Fibroblast of pulmonary artery (primary cell): Measurements from ENCODE around the gene PIEZO1.
A peak's percentile ranks its signal among the peaks of the same experiment; 100 is the strongest.

Experiments
- DNase-seq: peaks from one replicate; pipeline ENCODE4 v3.0.0-alpha.2; 2010; ENCODE audit warnings: low read depth
- H3K4me3 ChIP-seq: replicated peaks from 2 replicates; pipeline ENCODE4 v1.5.1; 2011; ENCODE audit warnings: low read depth, mild to moderate bottlenecking, control low read depth, low read length, moderate library complexity
- TF ChIP-seq, protein P1 (sequence below): IDR thresholded peaks from 2 replicates; pipeline ENCODE4 v1.5.1; 2011; ENCODE audit warnings: mild to moderate bottlenecking, control low read depth, low read length, inconsistent platforms; ENCODE audit errors: missing control alignments

Gene PIEZO1

DNA sequence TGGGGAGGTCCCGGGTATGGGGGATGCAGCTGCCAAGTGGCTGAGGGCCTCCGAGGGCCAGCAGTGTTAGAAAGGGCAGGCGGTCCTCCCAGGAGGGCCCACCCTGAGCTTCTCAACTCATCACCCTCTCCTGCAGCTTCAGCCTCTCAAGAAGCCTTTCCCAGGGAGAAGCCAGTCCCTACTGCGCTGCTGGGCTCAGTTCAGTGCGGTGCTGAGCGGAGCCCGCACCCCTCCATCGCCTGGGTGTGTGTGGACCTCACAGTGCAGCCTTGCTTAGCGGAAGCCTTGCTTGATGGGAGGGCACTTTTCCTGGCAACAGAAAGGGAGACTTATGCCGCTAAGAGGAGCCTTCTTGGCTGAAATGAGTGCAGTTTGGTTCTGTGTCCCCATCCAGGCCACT lies 30.2 kb upstream of the PIEZO1 start:
- TF ChIP-seq, protein P1, sequence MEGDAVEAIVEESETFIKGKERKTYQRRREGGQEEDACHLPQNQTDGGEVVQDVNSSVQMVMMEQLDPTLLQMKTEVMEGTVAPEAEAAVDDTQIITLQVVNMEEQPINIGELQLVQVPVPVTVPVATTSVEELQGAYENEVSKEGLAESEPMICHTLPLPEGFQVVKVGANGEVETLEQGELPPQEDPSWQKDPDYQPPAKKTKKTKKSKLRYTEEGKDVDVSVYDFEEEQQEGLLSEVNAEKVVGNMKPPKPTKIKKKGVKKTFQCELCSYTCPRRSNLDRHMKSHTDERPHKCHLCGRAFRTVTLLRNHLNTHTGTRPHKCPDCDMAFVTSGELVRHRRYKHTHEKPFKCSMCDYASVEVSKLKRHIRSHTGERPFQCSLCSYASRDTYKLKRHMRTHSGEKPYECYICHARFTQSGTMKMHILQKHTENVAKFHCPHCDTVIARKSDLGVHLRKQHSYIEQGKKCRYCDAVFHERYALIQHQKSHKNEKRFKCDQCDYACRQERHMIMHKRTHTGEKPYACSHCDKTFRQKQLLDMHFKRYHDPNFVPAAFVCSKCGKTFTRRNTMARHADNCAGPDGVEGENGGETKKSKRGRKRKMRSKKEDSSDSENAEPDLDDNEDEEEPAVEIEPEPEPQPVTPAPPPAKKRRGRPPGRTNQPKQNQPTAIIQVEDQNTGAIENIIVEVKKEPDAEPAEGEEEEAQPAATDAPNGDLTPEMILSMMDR, result no peak
- DNase-seq, result no peak
- no peak overlapping the region for H3K4me3 ChIP-seq

DNA sequence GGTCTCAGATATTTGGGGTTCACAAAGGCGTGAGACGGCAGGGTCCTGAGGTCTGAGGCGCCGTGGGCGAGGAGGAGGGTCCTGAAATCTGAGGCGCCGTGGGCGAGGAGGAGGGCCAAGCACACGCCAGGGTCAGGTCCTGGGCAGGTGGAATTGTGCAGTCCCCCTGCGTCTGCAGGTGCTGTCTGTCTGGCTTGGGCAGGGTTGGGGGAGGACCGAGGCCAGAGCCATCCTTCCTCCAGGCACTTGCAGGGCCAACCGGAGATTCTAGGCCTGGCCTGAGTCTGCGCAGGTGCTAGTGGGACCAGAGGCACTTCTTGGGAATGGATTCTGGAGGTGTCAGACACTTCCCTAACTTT lies 29.1 kb upstream of the PIEZO1 start:
- H3K4me3 ChIP-seq, result no peak overlapping the region
- DNase-seq, result no peak
- TF ChIP-seq, protein P1, result no peak

DNA sequence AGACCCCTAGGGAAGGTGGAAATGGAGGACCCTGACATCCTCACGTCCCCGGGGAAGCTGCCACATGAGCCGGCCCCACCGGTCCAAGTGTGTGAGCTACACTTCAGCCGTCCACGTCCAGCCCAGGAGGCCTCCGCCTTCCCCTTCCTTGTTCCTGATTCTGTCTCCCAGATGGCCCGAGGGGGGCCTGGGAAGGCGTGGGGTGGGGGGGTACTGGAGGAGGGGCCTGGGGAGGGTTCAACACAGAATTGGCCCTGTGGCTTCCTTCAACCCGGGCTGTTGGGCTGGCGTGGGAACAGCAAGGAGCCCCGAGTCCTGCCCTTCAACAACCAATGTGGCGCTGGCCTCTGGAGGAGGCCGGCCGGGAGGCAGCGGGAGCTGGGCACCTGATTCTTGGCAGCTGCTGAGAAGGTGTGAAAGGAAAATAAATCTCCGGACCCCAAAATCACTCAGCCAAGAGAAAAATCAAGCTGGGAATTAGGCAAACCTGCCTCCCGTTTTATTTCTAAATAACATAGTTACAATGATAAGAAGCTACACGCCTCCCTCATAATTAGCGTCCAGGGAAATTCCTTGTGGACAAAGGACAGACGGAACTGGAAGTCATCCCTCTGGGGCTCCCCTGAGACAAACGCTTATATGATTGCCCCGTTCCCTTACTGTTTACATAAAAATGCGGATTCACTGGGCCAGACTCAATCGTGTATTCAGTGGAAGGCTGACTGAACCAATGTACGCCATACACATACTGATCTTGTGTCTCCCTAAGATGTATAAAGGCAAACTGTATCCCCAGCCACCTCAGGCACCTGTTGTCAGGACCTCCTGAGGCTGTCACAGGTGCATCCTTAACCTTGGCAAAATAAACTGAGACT lies 28.5 kb upstream of the PIEZO1 start:
- DNase-seq, result no peak
- TF ChIP-seq, protein P1, result no peak
- H3K4me3 ChIP-seq, result no peak overlapping the region

DNA sequence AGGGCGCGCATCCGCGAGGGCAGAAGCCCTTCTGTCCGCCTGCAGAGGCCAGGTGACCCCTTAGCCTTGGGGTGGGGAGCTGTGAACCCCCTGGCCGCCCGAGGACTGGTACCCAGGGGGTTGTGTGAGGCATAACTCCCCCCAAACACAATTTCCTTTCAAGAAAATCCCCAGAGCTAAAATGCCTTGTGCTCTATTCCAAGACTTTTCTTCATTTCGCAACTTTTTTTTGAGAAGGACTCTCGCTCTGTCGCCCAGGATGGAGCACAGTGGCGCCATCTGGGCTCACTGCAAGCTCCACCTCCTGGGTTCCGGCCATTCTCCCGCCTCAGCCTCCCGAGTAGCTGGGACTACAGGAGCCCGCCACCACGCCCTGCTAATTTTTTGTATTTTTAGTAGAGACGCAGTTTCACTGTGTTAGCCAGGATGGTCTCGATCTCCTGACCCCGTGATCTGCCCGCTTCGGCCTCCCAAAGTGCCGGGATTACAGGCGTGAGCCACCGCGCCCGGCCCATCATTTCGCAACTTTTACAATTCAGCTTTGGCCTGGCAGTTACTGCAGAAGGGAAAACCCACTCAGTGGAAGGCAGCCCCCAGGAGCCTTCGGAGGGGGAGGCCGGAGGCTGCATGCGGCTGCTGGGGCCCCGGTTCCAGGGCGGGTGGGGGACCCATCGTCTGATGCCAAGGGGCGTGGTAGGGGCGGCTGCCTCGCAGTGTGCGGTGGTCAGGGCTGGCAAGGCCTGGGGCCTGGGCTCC lies 27.7 kb upstream of the PIEZO1 start:
- peak; percentile 58 for DNase-seq
- TF ChIP-seq, protein P1, result no peak
- H3K4me3 ChIP-seq, result peak overlapping the region; percentile 56

DNA sequence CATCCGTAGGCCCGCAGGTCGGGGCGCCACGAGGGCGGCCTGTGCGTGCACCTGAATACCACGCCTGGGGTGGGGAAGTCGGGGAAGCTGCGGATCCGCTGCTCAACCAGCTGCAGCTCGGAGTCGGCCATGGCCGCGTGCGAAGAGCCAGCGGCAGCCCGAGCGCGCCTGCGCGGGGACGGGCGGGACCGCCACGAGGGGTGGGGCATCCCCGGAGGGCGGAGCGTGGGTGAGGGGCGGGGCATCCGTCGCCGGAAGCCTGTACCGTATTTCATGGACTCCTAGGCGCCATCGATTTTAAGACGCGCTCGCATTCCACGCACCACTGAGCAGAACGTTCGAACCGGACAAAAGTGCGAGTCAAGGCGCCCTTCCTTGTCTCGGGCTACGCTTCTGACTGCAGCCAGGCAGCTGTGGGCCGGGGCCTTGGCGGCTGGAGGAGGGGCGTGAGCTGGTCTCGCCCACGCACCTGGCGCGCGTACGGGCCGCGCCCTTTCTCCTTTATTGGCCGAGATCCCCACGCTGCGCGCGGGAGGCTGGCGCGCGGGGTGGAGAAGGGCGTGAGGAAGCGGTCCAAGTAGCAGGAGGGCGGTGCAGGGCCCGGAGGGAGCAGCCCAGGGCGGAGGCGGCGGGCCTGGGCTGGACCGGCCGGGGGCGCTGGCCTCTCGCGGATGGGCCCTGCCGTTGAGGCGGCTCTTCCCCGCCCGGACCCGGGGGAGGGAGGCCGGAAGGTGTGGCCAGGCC lies 26.9 kb upstream of the PIEZO1 start, which contains the start of gene APRT:
TSS of gene APRT (minus strand) at position 160 of the 744 bp plus-strand sequence. CDS start at position 131, 29 bp downstream.
- TF ChIP-seq, protein P1, result no peak
- peak within 1 kb of the TSS; percentile 70 for H3K4me3 ChIP-seq
- DNase-seq, result peak; percentile 96

DNA sequence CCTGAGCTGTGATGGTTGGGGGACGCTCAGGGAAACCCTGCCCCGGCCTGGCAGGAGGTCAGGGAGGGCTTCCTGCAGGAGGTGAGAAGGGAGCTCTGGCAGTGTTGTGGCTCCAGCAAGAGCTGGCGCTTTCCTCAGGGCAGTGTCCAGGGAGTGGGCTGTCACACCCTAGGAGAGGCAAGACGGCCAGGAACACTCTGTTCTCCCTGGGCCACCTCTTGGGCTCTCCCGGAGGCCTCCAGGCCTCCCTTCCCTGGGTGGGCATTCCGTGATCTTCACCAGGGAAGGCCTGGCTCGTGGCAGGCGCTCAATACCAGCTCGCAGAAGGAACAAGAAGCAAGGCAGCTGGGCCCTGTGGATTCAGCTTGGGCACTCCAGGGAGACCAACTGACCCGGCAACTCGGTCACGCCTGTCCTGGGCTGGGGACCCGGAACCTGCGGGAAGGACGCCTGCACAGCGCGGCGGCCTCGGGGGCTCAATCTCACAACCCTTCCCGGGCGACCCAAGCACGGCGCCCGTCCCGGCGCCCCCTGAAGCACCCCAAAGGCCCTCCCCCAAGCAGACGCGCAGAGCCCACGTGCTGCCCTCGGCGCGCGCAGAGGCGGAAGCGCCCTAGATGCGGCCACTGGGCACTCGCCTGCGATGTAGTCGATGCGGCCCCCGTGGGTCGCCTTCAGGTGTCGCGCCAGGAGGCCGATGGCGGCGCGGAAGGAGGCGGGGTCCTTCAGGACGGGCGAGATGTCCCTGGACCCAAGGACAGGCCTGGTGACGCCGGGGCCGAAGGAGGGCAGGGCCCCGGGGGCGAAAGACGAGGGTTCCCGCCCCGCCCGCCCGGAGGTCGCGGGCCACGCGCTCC lies 26.1 kb upstream of the PIEZO1 start:
- TF ChIP-seq, protein P1, result no peak
- peak overlapping the region; percentile 70 for H3K4me3 ChIP-seq
- peak; percentile 79 for DNase-seq
